ENCODE data around the gene PRR16. TPM values are rescaled to one million over a fixed set of nuclear protein-coding genes. Genes with fewer than 3 reads are reported as not detected.
A peak's percentile ranks its signal among the peaks of the same experiment; 100 is the strongest.

The PRR16 gene
- total RNA-seq, 1 experiment from 2014 or later = 0.42 TPM

- ChIA-PET POLR2A (no interaction called here), CTCF (interaction anchor here (0.6 kb wide), 1 partner anchor 52 kb away, joined by 3 read pairs; no protein-coding TSS in a partner anchor)
- ATAC-seq = no peak
- no peak for TF ChIP-seq AR (CRISPR knock-in tag; IDR thresholded peaks at IDR 0.05)
- H3K4me3 Mint-ChIP-seq = no peak overlapping the region
- H3K9me3 Mint-ChIP-seq = no peaks in the 10 kb centered on the region
- DNase-seq (ENCODE audit: low spot score) = no peak
- H3K27ac Mint-ChIP-seq = no peak overlapping the region
- H3K4me1 Mint-ChIP-seq = no peaks in the 10 kb centered on the region
- H3K27me3 Mint-ChIP-seq (ENCODE audit: low read depth) = no peaks in the 10 kb centered on the region
- no peaks in the 10 kb centered on the region for H3K36me3 Mint-ChIP-seq
Observed at GRCh38 chr5:120555345-120555744, 91.2 kb downstream of the PRR16 start.

- Mint-ChIP-seq H3K4me3 (no peak overlapping the region), H3K9me3 (no peaks in the 10 kb centered on the region), H3K27ac (no peak overlapping the region), H3K36me3 (no peaks in the 10 kb centered on the region), H3K4me1 (peaks cover 7% of the 10 kb centered on the region; the same call in 1 of the 2 replicates), H3K27me3 (ENCODE audit: low read depth) (no peaks in the 10 kb centered on the region)
- DNase-seq (ENCODE audit: low spot score) = peak; percentile 13
- POLR2A ChIA-PET = no interaction called here
- ATAC-seq = peak; percentile 51
- TF ChIP-seq ATF3 (CRISPR knock-in tag; conservative IDR thresholded peaks at IDR 0.05) = no peak
- TF ChIP-seq OVOL2 (CRISPR knock-in tag; IDR thresholded peaks at IDR 0.05; ENCODE audit: borderline replicate concordance) = no peak
- no peak for TF ChIP-seq ZNF281 (CRISPR knock-in tag; IDR thresholded peaks at IDR 0.05)
- TF ChIP-seq GTF2I (CRISPR knock-in tag; conservative IDR thresholded peaks at IDR 0.05) = no peak
- TF ChIP-seq NR3C1 (CRISPR knock-in tag; conservative IDR thresholded peaks at IDR 0.05; ENCODE audit: low read depth) = no peak
- TF ChIP-seq HMGA2 (CRISPR knock-in tag; IDR thresholded peaks at IDR 0.05) = no peak
- TF ChIP-seq IRF1 (CRISPR knock-in tag; IDR thresholded peaks at IDR 0.05) = no peak
- TF ChIP-seq ZNF425 (CRISPR knock-in tag; conservative IDR thresholded peaks at IDR 0.05) = no peak
- no peak for TF ChIP-seq TEAD1 (CRISPR knock-in tag; IDR thresholded peaks at IDR 0.05)
- no peak for TF ChIP-seq HMGXB4 (CRISPR knock-in tag; IDR thresholded peaks at IDR 0.05)
- no peak for TF ChIP-seq NR2C2 (CRISPR knock-in tag; IDR thresholded peaks at IDR 0.05)
- CTCF ChIA-PET = no interaction called here
Observed at GRCh38 chr5:120564013-120564412, 99.9 kb downstream of the PRR16 start.

All from WTC11 (cell line).